NCI-H345 (cell line): ENCODE results near the gene CHCT1.
"Not testable (repeated sequence)": the region's sequence is repeated elsewhere in the genome, so short reads cannot be mapped to it uniquely, and the experiment has no call there.

ENCODE experiments used
- DNase-seq: peaks from one replicate; lab custom pipeline; 2025; lab: John Stamatoyannopoulos, UW

The CHCT1 gene

GRCh38 chr17:60422162-60422665 is at the start of gene CHCT1:
Gene CHCT1, plus strand, starts transcription at chr17:60422489. Its CDS starts 104 bp downstream, at chr17:60422593.
- DNase-seq = no peak

- DNase-seq = no peak
Measured at GRCh38 chr17:60372790-60373483, 49.4 kb upstream of the CHCT1 start.

- DNase-seq = not testable (repeated sequence)
Measured at GRCh38 chr17:60378187-60378586, 44.1 kb upstream of the CHCT1 start.

- not testable (repeated sequence) for DNase-seq
Measured at GRCh38 chr17:60379461-60379860, 42.8 kb upstream of the CHCT1 start.

- DNase-seq = no peak
Measured at GRCh38 chr17:60381958-60382357, 40.3 kb upstream of the CHCT1 start.

GRCh38 chr17:60383379-60383778 is 38.9 kb upstream of the CHCT1 start:
- DNase-seq = peak; percentile 65

- not testable (repeated sequence) for DNase-seq
Measured at GRCh38 chr17:60384921-60385320, 37.4 kb upstream of the CHCT1 start.

- DNase-seq = no peak
Measured at GRCh38 chr17:60386147-60387058, 35.9 kb upstream of the CHCT1 start.

- no peak for DNase-seq
Measured at GRCh38 chr17:60387666-60388065, 34.6 kb upstream of the CHCT1 start.

- no peak for DNase-seq
Measured at GRCh38 chr17:60388742-60389141, 33.5 kb upstream of the CHCT1 start.

- DNase-seq = no peak
Measured at GRCh38 chr17:60390186-60390585, 32.1 kb upstream of the CHCT1 start.

GRCh38 chr17:60390925-60391470 is 31.3 kb upstream of the CHCT1 start:
- no peak for DNase-seq

- no peak for DNase-seq
Measured at GRCh38 chr17:60391471-60392041, 30.7 kb upstream of the CHCT1 start.

- DNase-seq = peak; percentile 98
Measured at GRCh38 chr17:60392042-60392844, 30.0 kb upstream of the CHCT1 start, which contains the start of gene USP32. Gene USP32, minus strand, starts transcription at chr17:60392133. Its CDS starts 194 bp downstream, at chr17:60391939.

- DNase-seq = peak; percentile 80
Measured at GRCh38 chr17:60392845-60393702, 29.2 kb upstream of the CHCT1 start.

GRCh38 chr17:60393840-60394723 is 28.2 kb upstream of the CHCT1 start:
- no peak for DNase-seq

- peak; percentile 3 for DNase-seq
Measured at GRCh38 chr17:60395508-60396065, 26.7 kb upstream of the CHCT1 start.

- DNase-seq = no peak
Measured at GRCh38 chr17:60396412-60396811, 25.9 kb upstream of the CHCT1 start.
